NK-92 (cell line): ENCODE results near the gene ZDBF2.
"Not testable (repeated sequence)": the region's sequence is repeated elsewhere in the genome, so short reads cannot be mapped to it uniquely, and the experiment has no call there.

Experiments used
- DNase-seq: peaks from one replicate; lab custom pipeline; 2025; ENCODE audit not compliant: unreplicated experiment; lab: John Stamatoyannopoulos, UW

Gene ZDBF2

GRCh38 chr2:206323033-206323432 lies 48.6 kb downstream of the ZDBF2 start:
- DNase-seq: no peak

- DNase-seq: no peak
These were observed 49.0 kb downstream of the ZDBF2 start for GRCh38 chr2:206323486-206323885.

- DNase-seq: no peak
These were observed 50.4 kb downstream of the ZDBF2 start for GRCh38 chr2:206324869-206325268.

GRCh38 chr2:206328974-206329373 lies 54.5 kb downstream of the ZDBF2 start:
- no peak for DNase-seq

- DNase-seq: no peak
These were observed 62.4 kb downstream of the ZDBF2 start for GRCh38 chr2:206336861-206337260.

- no peak for DNase-seq
These were observed 63.5 kb downstream of the ZDBF2 start for GRCh38 chr2:206337956-206338355.

GRCh38 chr2:206341396-206341795 lies 66.9 kb downstream of the ZDBF2 start:
- DNase-seq: no peak

- no peak for DNase-seq
These were observed 68.7 kb downstream of the ZDBF2 start for GRCh38 chr2:206343144-206343543.

- no peak for DNase-seq
These were observed 69.4 kb downstream of the ZDBF2 start for GRCh38 chr2:206343816-206344215.

- no peak for DNase-seq
These were observed 71.1 kb downstream of the ZDBF2 start for GRCh38 chr2:206345606-206346005.

GRCh38 chr2:206349375-206349774 lies 74.9 kb downstream of the ZDBF2 start:
- DNase-seq: no peak

- DNase-seq: no peak
These were observed 78.1 kb downstream of the ZDBF2 start for GRCh38 chr2:206352571-206352970.

- DNase-seq: no peak
These were observed 79.2 kb downstream of the ZDBF2 start for GRCh38 chr2:206353685-206354084.

- DNase-seq: no peak
These were observed 79.7 kb downstream of the ZDBF2 start for GRCh38 chr2:206354129-206354528.

- not testable (repeated sequence) for DNase-seq
These were observed 82.4 kb downstream of the ZDBF2 start for GRCh38 chr2:206356840-206357239.

- not testable (repeated sequence) for DNase-seq
These were observed 86.4 kb downstream of the ZDBF2 start for GRCh38 chr2:206360840-206361239.

- DNase-seq: no peak
These were observed 87.1 kb downstream of the ZDBF2 start for GRCh38 chr2:206361407-206362045.
